ENCODE results near the gene LANCL1.
"Not testable (repeated sequence)": the region's sequence is repeated elsewhere in the genome, so short reads cannot be mapped to it uniquely, and the experiment has no call there.

Gene LANCL1

DNA sequence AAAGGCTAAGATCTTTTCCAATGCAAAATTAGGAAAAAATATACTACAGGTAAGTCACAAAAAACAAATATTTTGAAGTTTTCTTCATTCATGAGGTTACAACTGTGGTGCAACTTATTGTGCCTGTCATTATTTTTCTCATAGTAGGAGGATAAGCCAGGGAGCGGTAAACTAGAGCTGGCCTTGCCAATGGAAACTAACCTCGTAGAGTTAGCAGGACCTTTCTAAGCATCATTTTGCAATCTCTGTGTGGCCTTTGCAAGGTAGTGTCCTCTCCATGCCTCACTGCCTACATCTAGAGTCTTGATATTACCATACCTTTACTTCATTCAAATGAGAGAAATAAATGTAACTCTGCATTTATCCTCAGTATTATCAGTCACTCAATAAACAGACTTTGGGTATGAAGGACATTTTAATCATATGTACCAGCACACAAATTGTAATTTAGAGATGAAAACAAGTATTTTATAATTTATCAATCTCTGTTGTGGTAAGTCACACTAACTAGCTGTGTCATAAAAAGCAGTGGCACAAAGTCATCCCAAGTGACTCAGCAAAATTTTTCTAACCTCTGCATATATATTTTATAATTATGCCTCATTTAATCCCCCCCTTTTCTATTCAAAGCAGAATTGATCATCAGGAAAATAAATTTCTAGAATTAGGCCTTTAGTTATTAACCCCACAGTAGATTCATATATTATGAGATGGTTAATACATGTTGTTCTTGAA, 47.0 kb downstream of the LANCL1 start:
- no peak overlapping the region for H3K4me3 ChIP-seq (ENCODE audit: low read depth, low read length)
- TF ChIP-seq CTCF (IDR thresholded peaks at IDR 0.05; ENCODE audit: borderline replicate concordance, insufficient read depth, low read depth, low read length): no peak

DNA sequence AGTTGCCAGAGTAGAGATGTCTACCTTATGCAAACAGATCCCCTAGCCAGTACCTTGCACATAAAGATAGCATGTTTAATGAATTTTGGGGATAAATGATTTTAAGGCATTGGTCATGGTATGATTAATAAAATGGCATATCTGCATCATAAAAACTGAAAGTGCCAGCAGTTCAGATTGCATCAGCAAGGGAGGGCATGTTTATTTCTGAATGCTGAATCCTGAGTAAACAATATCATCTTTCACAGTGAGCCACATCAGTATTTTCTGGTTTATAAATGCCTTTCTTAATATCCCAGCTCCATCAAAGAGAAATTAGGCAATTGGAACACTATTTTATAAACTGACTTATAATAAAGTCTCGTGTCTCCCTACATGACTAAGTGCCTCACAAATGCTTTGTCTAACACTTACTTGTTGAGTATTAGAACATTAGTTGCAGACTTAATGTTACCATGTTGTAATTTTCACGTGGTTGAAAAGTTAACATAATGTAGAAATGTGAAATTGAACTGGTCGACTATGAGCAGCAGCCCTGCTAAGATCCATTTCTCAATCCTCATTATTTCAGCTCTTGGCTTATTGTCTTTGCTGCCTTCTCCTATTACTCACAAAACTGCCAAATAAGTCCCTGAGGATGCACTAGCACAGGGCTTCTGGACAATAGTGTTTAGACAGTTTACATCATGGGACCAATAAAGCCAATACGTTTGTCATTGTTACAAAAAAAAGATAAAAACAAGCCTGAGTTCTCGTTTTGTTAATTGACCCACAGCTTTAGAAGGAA, 48.0 kb downstream of the LANCL1 start:
- no peak overlapping the region for H3K4me3 ChIP-seq (ENCODE audit: low read depth, low read length)
- no peak for TF ChIP-seq CTCF (IDR thresholded peaks at IDR 0.05; ENCODE audit: borderline replicate concordance, insufficient read depth, low read depth, low read length)

- not testable (repeated sequence) for H3K4me3 ChIP-seq (ENCODE audit: low read depth, low read length)
Measured at GRCh38 chr2:210427309-210427708, 49.2 kb downstream of the LANCL1 start.

- H3K4me3 ChIP-seq (ENCODE audit: low read depth, low read length): no peak overlapping the region
- no peak for TF ChIP-seq CTCF (IDR thresholded peaks at IDR 0.05; ENCODE audit: borderline replicate concordance, insufficient read depth, low read depth, low read length)
Measured at GRCh38 chr2:210422366-210422765, 54.2 kb downstream of the LANCL1 start.

DNA sequence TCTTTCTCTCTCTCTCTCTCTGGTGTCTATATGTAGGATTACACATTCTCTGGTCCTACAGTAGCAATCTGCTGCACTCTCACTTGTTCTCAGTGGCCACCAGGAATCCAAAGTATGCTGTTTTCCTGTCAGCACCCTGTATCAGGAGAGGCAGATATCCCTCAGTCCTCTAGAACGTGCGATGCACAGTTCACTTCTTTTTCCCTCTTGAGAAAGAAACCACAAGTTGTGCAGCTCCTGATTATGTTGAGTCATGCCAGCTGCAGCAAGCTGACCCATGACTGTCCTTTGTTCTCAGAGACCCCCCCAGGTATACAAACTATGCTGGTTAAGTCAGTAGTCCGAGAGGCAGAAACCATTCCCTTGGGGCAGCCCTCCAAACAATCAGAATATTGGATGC, 54.6 kb downstream of the LANCL1 start:
- no peak for TF ChIP-seq CTCF (IDR thresholded peaks at IDR 0.05; ENCODE audit: borderline replicate concordance, insufficient read depth, low read depth, low read length)
- H3K4me3 ChIP-seq (ENCODE audit: low read depth, low read length): no peak overlapping the region

- TF ChIP-seq CTCF (IDR thresholded peaks at IDR 0.05; ENCODE audit: borderline replicate concordance, insufficient read depth, low read depth, low read length): no peak
- no peak overlapping the region for H3K4me3 ChIP-seq (ENCODE audit: low read depth, low read length)
Measured at GRCh38 chr2:210412660-210413059, 63.9 kb downstream of the LANCL1 start.

DNA sequence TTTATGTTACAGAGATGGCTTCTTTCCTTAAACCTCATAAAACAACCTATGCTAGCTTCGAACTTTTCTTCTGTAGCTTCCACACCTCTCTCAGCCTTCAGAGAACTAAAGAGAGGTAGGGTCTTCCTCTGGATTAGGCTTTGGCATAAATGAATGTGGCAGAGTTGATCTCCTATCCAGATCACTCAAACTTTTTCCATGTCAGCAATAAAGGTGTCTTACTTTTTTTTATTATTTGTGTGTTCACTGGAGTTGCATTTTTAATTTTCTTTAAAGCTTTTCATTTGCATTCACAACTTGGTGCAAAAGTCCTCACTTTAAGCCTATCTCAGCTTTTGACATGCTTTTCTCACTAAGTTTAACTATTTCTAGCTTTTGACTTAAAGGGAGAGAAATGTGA, 66.0 kb downstream of the LANCL1 start:
- H3K4me3 ChIP-seq (ENCODE audit: low read depth, low read length): no peak overlapping the region
- no peak for TF ChIP-seq CTCF (IDR thresholded peaks at IDR 0.05; ENCODE audit: borderline replicate concordance, insufficient read depth, low read depth, low read length)

Measured in GM12875 (cell line).